Transverse colon (tissue), 4 donors: Measurements from ENCODE around the gene HPGDS. TPM values are rescaled to one million over a fixed set of nuclear protein-coding genes. Genes with fewer than 3 reads are reported as not detected.

Source experiments
- DNase-seq: peaks from one replicate; pipeline ENCODE4 v3.0.0-alpha.2; 2019
- H3K27ac ChIP-seq, 4 donors: fragments of 200-600 bp; sonication (generic); 2 replicates each; pipeline ENCODE4 v1.5.1; 2016 to 2018; ENCODE audit warnings: inconsistent platforms in 4 of 4
- H3K27me3 ChIP-seq: fragments of 200-600 bp; sonication (generic); 2 replicates; pipeline ENCODE4 v1.5.1; 2017; ENCODE audit warnings: inconsistent platforms
- H3K36me3 ChIP-seq, 4 donors: fragments of 200-600 bp; sonication (generic); 2 replicates each; pipeline ENCODE4 v1.5.1; 2017 to 2019; ENCODE audit warnings: inconsistent platforms in 4 of 4
- H3K4me1 ChIP-seq, 4 donors: fragments of 200-600 bp; sonication (generic); 2 replicates each; pipeline ENCODE4 v1.5.1; 2017 to 2020; ENCODE audit warnings: inconsistent platforms in 4 of 4
- H3K4me3 ChIP-seq, 4 donors: fragments of 200-600 bp; sonication (generic); 1 replicate in 1 of 4; 2 replicates in 3 of 4; pipeline versions ENCODE4 v1.5.1 to v1.6.1; 2017 to 2019; ENCODE audit warnings: inconsistent platforms in 4 of 4
- H3K9me3 ChIP-seq, 2 donors: fragments of 200-600 bp; sonication (generic); 2 replicates each; pipeline ENCODE4 v1.5.1; 2017 to 2019; ENCODE audit warnings: inconsistent platforms in 2 of 2
- CTCF ChIP-seq, 5 experiments: fragments of 200-600 bp in 3 of 5; fragments of 450-650 bp in 2 of 5; sonication (generic) in 3 of 5; IDR thresholded peaks; 1 replicate in 2 of 5; 2 replicates in 3 of 5; pipeline ENCODE4 v1.5.1; 2016 to 2017; ENCODE audit warnings: antibody characterized with exemption in 5 of 5, inconsistent platforms in 3 of 5, mild to moderate bottlenecking in 2 of 5, moderate library complexity in 1 of 5
- EP300 ChIP-seq: sonication (generic); formaldehyde crosslinking; IDR thresholded peaks from one replicate; pipeline ENCODE4 v1.6.1; 2017; ENCODE audit warnings: antibody characterized with exemption, low read depth
- POLR2A ChIP-seq: fragments of 450-650 bp; IDR thresholded peaks from one replicate; pipeline ENCODE4 v1.6.1; 2016; ENCODE audit warnings: antibody characterized with exemption, mild to moderate bottlenecking, moderate library complexity
- POLR2AphosphoS5 ChIP-seq, 3 donors: sonication (generic); formaldehyde crosslinking; IDR thresholded peaks; one replicate each; pipeline ENCODE4 v1.6.1; 2016; ENCODE audit warnings: antibody characterized with exemption in 3 of 3
- WGBS, 2 donors: methylation state at CpG; one replicate each; pipeline ENCODE4 v1.1.5; 2018; ENCODE audit warnings: low coverage in 1 of 2; 5-methylcytosine and 5-hydroxymethylcytosine counted together
- in situ Hi-C, 4 donors: fragments of 200-750 bp; cut with MboI; loops; one replicate each; pipeline versions ENCODE4 v1.15.0 to v1.15.1; 2017; ENCODE audit warnings: low sequenced_read_pairs in 3 of 4, low pct_ligation_motif_present in 1 of 4, low pct_unique_long_range_greater_than_20kb in 1 of 4
- intact Hi-C: fragments of 100-400 bp; cut with DNase I; formaldehyde crosslinking; loops from one replicate; pipeline ENCODE4 v1.15.1; 2023; ENCODE audit warnings: low total_unique reads
- total RNA-seq, 4 donors: library from RNA; depleted of rRNA; stranded (reverse); fragments of >200 nt; gene quantifications; one replicate each; pipeline ENCODE4 v1.1.0, GENCODE V29; 2016

The HPGDS gene
- total RNA-seq, 4 donors from 2014 or later = 1.4 to 6.0 (median 3.5) TPM; not detected in 1

- Histone ChIP-seq H3K9me3 (no peaks in the 10 kb centered on the region), H3K4me3 (no peak overlapping the region), H3K27me3 (no peaks in the 10 kb centered on the region), H3K36me3 (no peaks in the 10 kb centered on the region), H3K4me1 (peaks cover 0 to 4% (median 0%) of the 10 kb centered on the region in 4 donors), H3K27ac (no peak overlapping the region)
- in situ Hi-C loops (no loop called here), intact Hi-C loops (no loop called here)
- DNase-seq = no peak
- TF ChIP-seq EP300 (no peak), POLR2AphosphoS5 (IDR thresholded peaks at IDR 0.05) (no peak), CTCF (IDR thresholded peaks at IDR 0.05) (no peak), POLR2A (no peak)
- WGBS, 2 donors = 85% methylated on average over 3 of the region's 3 CpGs
Measured at GRCh38 chr4:94372991-94373390, 30.4 kb upstream of the HPGDS start.

- in situ Hi-C loops = no loop called here
- WGBS, 2 donors = 53 to 57% methylated on average over 2 to 4 of the region's 4 CpGs
- H3K27me3 ChIP-seq = no peaks in the 10 kb centered on the region
- H3K4me1 ChIP-seq = peaks cover 0 to 4% (median 0%) of the 10 kb centered on the region in 4 donors
- intact Hi-C loops = no loop called here
- no peaks in the 10 kb centered on the region for H3K9me3 ChIP-seq
- no peak for DNase-seq
- H3K27ac ChIP-seq = no peak overlapping the region
- TF ChIP-seq EP300 (no peak), POLR2A (no peak), CTCF (IDR thresholded peaks at IDR 0.05) (no peak), POLR2AphosphoS5 (IDR thresholded peaks at IDR 0.05) (no peak)
- H3K4me3 ChIP-seq = no peak overlapping the region
- no peaks in the 10 kb centered on the region for H3K36me3 ChIP-seq
Measured at GRCh38 chr4:94372228-94372978, 29.8 kb upstream of the HPGDS start.

- peaks cover 0 to 4% (median 0%) of the 10 kb centered on the region in 4 donors for H3K4me1 ChIP-seq
- H3K36me3 ChIP-seq = no peaks in the 10 kb centered on the region
- H3K9me3 ChIP-seq = no peaks in the 10 kb centered on the region
- TF ChIP-seq POLR2AphosphoS5 (IDR thresholded peaks at IDR 0.05) = no peak
- TF ChIP-seq CTCF (IDR thresholded peaks at IDR 0.05) = no peak
- no peak for TF ChIP-seq EP300
- TF ChIP-seq POLR2A = no peak
- H3K27ac ChIP-seq = no peak overlapping the region
- H3K27me3 ChIP-seq = no peaks in the 10 kb centered on the region
- DNase-seq = no peak
- in situ Hi-C loops = no loop called here
- intact Hi-C loops = no loop called here
- no peak overlapping the region for H3K4me3 ChIP-seq
Measured at GRCh38 chr4:94371290-94371689, 28.7 kb upstream of the HPGDS start.

GRCh38 chr4:94370533-94371254 is 28.1 kb upstream of the HPGDS start:
- Histone ChIP-seq H3K4me3 (no peak overlapping the region), H3K9me3 (no peaks in the 10 kb centered on the region), H3K27me3 (no peaks in the 10 kb centered on the region), H3K27ac (no peak overlapping the region), H3K36me3 (no peaks in the 10 kb centered on the region), H3K4me1 (peaks cover 0 to 4% (median 0%) of the 10 kb centered on the region in 4 donors)
- WGBS, 2 donors = 68 to 80% methylated on average over 4 to 6 of the region's 6 CpGs
- intact Hi-C loops (no loop called here), in situ Hi-C loops (no loop called here)
- no peak for DNase-seq
- TF ChIP-seq CTCF (IDR thresholded peaks at IDR 0.05) = no peak
- no peak for TF ChIP-seq EP300
- TF ChIP-seq POLR2AphosphoS5 (IDR thresholded peaks at IDR 0.05) = no peak
- TF ChIP-seq POLR2A = no peak
